ENCODE measurements around the gene UFSP2.

- TF ChIP-seq EZH2phosphoT487 (conservative IDR thresholded peaks at IDR 0.05; ENCODE audit: low read length) (no peak), CTCF (IDR thresholded peaks at IDR 0.05; ENCODE audit: insufficient read depth, low read length, poor library complexity, severe bottlenecking) (no peak)
Observed at GRCh38 chr4:185384061-185384460, 41.7 kb downstream of the UFSP2 start.

Measured in SU-DHL-6 (cell line).